SK-N-SH treated with all-trans-retinoic acid at 6 μM for 48 hours (cell line): ENCODE results near the gene IRF5.

ENCODE experiments used
- ATAC-seq: fragments of 200-7000 bp; cut with Tn5 transposase; 3 replicates; pipeline ENCODE4 v1.9.1; 2020; ENCODE audit warnings: mild to moderate bottlenecking, moderate library complexity
- CSDC2 ChIP-seq: fragments of 250-450 bp; sonication (Bioruptor Pico); IDR thresholded peaks from 2 replicates; pipeline ENCODE4 v1.5.0; 2020; ENCODE audit warnings: mild to moderate bottlenecking, moderate library complexity
- GLIS3 ChIP-seq: fragments of 250-450 bp; sonication (Bioruptor Pico); IDR thresholded peaks from 2 replicates; pipeline ENCODE4 v1.5.0; 2020; ENCODE audit warnings: mild to moderate bottlenecking, moderate library complexity
- ISL1 ChIP-seq: fragments of 250-450 bp; sonication (Bioruptor Pico); IDR thresholded peaks from 2 replicates; pipeline ENCODE4 v2.1.2; 2022; ENCODE audit warnings: mild to moderate bottlenecking, moderate library complexity
- OSR1 ChIP-seq: fragments of 250-450 bp; sonication (Bioruptor Pico); IDR thresholded peaks from 2 replicates; pipeline ENCODE4 v1.8.0; 2022; ENCODE audit warnings: moderate library complexity, mild to moderate bottlenecking, inconsistent platforms
- PPARA ChIP-seq: fragments of 250-450 bp; sonication (Bioruptor Pico); IDR thresholded peaks from 2 replicates; pipeline ENCODE4 v1.5.0; 2020; ENCODE audit warnings: mild to moderate bottlenecking, borderline replicate concordance
- RARB ChIP-seq: fragments of 250-450 bp; sonication (Bioruptor Pico); IDR thresholded peaks from 2 replicates; pipeline ENCODE4 v1.8.0; 2021; ENCODE audit warnings: mild to moderate bottlenecking, moderate library complexity
- SNAI2 ChIP-seq: fragments of 250-450 bp; sonication (Bioruptor Pico); IDR thresholded peaks from 2 replicates; pipeline ENCODE4 v1.5.0; 2020; ENCODE audit warnings: mild to moderate bottlenecking, moderate library complexity
- TOX ChIP-seq: fragments of 250-450 bp; sonication (Bioruptor Pico); IDR thresholded peaks from 2 replicates; pipeline ENCODE4 v1.8.0; 2021; ENCODE audit warnings: mild to moderate bottlenecking, moderate library complexity, borderline replicate concordance
- ZC3H10 ChIP-seq: fragments of 250-450 bp; sonication (Bioruptor Pico); IDR thresholded peaks from 2 replicates; pipeline ENCODE4 v1.5.1; 2021; ENCODE audit warnings: mild to moderate bottlenecking, moderate library complexity
- ZFP3 ChIP-seq: fragments of 250-450 bp; sonication (Bioruptor Pico); IDR thresholded peaks from 2 replicates; pipeline ENCODE4 v1.5.0; 2020; ENCODE audit warnings: mild to moderate bottlenecking, moderate library complexity
- ZFP30 ChIP-seq: fragments of 450-650 bp; formaldehyde crosslinking; IDR thresholded peaks from 2 replicates; pipeline ENCODE4 v1.5.0; 2022; ENCODE audit warnings: mild to moderate bottlenecking, moderate library complexity
- ZNF565 ChIP-seq: fragments of 450-650 bp; formaldehyde crosslinking; conservative IDR thresholded peaks from 2 replicates; pipeline ENCODE4 v1.5.0; 2020; ENCODE audit warnings: low read depth, mild to moderate bottlenecking, moderate library complexity
- ZNF70 ChIP-seq: fragments of 450-650 bp; formaldehyde crosslinking; IDR thresholded peaks from 2 replicates; pipeline ENCODE4 v1.5.0; 2020; ENCODE audit warnings: mild to moderate bottlenecking, moderate library complexity
- ZNF8 ChIP-seq: fragments of 450-650 bp; formaldehyde crosslinking; IDR thresholded peaks from 2 replicates; pipeline ENCODE4 v1.5.0; 2020; ENCODE audit warnings: mild to moderate bottlenecking, moderate library complexity
- TF ChIP-seq, protein P1 (sequence below): fragments of 250-450 bp; sonication (Bioruptor Pico); IDR thresholded peaks from 2 replicates; pipeline ENCODE4 v1.8.0; 2020; ENCODE audit warnings: mild to moderate bottlenecking, moderate library complexity, borderline replicate concordance
- TF ChIP-seq, protein P2 (sequence below): fragments of 250-450 bp; sonication (Bioruptor Pico); IDR thresholded peaks from 2 replicates; pipeline ENCODE4 v1.5.1; 2021; ENCODE audit warnings: mild to moderate bottlenecking, moderate library complexity
- TF ChIP-seq, protein P3 (sequence below): fragments of 250-450 bp; sonication (Bioruptor Pico); IDR thresholded peaks from 2 replicates; pipeline ENCODE4 v1.8.0; 2021; ENCODE audit warnings: low read depth, mild to moderate bottlenecking, moderate library complexity, borderline replicate concordance
- TF ChIP-seq, protein P4 (sequence below): fragments of 250-450 bp; sonication (Bioruptor Pico); IDR thresholded peaks from 2 replicates; pipeline ENCODE4 v1.5.1; 2020; ENCODE audit warnings: low read depth, mild to moderate bottlenecking, moderate library complexity

Gene IRF5

DNA sequence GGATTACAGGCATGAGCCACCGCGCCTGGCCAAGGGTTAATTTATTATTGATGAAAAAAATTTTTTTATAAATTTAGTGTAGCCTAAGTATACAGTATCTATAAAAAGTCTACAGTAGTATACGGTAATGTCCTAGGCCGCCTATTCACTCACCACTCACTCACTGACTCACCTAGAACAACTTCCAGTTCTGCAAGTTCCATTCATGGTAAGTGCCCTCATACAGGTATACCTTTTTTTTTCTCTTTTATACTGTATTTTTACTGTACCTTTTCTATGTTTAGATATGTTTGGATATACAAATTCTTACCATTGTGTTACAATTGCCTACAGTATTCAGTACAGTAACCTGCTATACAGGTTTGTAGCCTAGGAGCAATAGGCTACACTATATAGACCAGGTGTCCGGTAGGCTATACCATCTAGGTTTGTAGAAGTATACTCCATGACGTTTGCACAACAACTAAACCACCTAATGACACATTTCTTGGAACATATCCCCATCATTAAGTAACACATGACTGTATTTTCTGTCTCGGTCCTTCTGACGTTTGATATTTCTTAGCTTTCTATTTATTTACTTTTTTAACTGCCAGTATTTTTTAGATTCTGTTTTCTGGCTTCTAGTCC lies 23.4 kb downstream of the IRF5 start:
- TF ChIP-seq, protein P1, sequence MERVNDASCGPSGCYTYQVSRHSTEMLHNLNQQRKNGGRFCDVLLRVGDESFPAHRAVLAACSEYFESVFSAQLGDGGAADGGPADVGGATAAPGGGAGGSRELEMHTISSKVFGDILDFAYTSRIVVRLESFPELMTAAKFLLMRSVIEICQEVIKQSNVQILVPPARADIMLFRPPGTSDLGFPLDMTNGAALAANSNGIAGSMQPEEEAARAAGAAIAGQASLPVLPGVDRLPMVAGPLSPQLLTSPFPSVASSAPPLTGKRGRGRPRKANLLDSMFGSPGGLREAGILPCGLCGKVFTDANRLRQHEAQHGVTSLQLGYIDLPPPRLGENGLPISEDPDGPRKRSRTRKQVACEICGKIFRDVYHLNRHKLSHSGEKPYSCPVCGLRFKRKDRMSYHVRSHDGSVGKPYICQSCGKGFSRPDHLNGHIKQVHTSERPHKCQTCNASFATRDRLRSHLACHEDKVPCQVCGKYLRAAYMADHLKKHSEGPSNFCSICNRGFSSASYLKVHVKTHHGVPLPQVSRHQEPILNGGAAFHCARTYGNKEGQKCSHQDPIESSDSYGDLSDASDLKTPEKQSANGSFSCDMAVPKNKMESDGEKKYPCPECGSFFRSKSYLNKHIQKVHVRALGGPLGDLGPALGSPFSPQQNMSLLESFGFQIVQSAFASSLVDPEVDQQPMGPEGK (CRISPR knock-in tag): no peak
- TF ChIP-seq ZFP3: no peak
- TF ChIP-seq ZNF8 (CRISPR knock-in tag): no peak
- no peak for TF ChIP-seq CSDC2
- no peak for TF ChIP-seq SNAI2 (CRISPR knock-in tag)
- TF ChIP-seq ZFP30 (CRISPR knock-in tag): no peak
- no peak for TF ChIP-seq ZNF70 (CRISPR knock-in tag)
- TF ChIP-seq, protein P2, sequence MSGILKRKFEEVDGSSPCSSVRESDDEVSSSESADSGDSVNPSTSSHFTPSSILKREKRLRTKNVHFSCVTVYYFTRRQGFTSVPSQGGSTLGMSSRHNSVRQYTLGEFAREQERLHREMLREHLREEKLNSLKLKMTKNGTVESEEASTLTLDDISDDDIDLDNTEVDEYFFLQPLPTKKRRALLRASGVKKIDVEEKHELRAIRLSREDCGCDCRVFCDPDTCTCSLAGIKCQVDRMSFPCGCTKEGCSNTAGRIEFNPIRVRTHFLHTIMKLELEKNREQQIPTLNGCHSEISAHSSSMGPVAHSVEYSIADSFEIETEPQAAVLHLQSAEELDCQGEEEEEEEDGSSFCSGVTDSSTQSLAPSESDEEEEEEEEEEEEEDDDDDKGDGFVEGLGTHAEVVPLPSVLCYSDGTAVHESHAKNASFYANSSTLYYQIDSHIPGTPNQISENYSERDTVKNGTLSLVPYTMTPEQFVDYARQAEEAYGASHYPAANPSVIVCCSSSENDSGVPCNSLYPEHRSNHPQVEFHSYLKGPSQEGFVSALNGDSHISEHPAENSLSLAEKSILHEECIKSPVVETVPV (CRISPR knock-in tag): no peak
- no peak for TF ChIP-seq ZC3H10 (CRISPR knock-in tag)
- ATAC-seq: no peak

DNA sequence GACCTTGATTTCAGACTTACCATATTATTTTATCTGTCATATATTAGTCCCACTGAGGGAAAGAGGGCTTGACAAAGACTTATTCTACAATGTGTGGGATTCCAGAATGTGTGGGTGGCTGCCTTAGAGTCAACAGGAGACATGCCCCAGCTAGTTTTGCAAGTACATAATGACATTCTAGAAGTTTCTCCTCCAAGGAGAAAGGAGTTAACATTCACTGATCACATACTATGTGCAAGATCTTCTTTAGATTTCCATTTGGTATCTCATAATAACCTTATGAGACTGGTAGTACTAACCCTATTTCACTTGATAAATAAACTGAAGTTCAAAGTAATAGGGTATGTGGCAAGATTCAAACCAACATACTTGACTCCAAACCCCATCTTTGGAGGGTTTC lies 25.2 kb downstream of the IRF5 start:
- no peak for ATAC-seq
- no peak for TF ChIP-seq ZFP30 (CRISPR knock-in tag)
- TF ChIP-seq ZNF70 (CRISPR knock-in tag): no peak
- no peak for TF ChIP-seq ZNF565 (CRISPR knock-in tag)
- no peak for TF ChIP-seq ZC3H10 (CRISPR knock-in tag)
- TF ChIP-seq, protein P2 (CRISPR knock-in tag): no peak
- no peak for TF ChIP-seq PPARA
- TF ChIP-seq, all 23 proteins: peak for 0

DNA sequence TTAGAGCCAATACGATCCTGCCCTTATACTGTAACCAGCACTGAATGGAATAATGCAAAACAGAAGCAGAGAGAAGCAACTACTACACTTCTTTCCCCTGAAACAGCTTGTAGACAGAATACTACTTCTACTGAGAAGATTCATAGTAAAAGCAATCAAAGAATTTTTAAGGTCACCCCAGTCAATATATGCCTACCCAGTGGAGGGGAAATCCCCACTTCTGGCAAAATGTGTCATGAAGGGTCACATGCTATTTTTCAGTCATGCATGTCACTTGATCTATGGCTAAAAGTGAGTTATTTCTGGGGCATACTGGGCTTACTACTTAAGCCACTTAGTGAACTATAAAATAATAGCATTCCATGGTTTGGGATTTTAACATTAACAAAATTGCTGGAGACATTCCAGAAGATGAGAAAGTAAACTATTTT lies 25.6 kb downstream of the IRF5 start:
- peak; percentile 47 for ATAC-seq

DNA sequence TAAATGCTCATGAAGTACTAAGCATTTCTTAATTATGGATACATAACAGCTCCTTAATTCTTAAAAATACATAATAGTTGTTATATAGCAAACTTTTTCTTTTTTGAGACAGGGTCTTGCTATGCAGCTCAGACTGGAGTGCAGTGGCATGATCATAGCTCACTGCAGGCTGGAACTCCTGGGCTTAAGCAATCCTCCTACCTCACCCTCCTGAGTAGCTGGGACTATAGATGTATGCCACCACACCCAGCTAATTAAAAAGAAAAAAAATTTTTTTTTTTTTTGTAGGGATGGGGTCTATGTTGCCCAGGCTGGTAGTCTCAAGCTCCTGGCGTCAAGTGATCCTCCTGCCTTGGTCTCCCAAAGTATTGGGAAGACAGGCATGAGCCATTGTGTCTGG lies 30.9 kb downstream of the IRF5 start:
- TF ChIP-seq TOX: no peak
- TF ChIP-seq SNAI2 (CRISPR knock-in tag): no peak
- no peak for TF ChIP-seq RARB
- no peak for TF ChIP-seq CSDC2
- TF ChIP-seq GLIS3: no peak
- no peak for TF ChIP-seq ZFP30 (CRISPR knock-in tag)
- TF ChIP-seq, protein P1 (CRISPR knock-in tag): no peak
- no peak for TF ChIP-seq ISL1
- TF ChIP-seq, protein P3, sequence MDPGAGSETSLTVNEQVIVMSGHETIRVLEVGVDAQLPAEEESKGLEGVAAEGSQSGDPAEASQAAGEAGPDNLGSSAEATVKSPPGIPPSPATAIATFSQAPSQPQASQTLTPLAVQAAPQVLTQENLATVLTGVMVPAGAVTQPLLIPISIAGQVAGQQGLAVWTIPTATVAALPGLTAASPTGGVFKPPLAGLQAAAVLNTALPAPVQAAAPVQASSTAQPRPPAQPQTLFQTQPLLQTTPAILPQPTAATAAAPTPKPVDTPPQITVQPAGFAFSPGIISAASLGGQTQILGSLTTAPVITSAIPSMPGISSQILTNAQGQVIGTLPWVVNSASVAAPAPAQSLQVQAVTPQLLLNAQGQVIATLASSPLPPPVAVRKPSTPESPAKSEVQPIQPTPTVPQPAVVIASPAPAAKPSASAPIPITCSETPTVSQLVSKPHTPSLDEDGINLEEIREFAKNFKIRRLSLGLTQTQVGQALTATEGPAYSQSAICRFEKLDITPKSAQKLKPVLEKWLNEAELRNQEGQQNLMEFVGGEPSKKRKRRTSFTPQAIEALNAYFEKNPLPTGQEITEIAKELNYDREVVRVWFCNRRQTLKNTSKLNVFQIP: no peak
- TF ChIP-seq, protein P4, sequence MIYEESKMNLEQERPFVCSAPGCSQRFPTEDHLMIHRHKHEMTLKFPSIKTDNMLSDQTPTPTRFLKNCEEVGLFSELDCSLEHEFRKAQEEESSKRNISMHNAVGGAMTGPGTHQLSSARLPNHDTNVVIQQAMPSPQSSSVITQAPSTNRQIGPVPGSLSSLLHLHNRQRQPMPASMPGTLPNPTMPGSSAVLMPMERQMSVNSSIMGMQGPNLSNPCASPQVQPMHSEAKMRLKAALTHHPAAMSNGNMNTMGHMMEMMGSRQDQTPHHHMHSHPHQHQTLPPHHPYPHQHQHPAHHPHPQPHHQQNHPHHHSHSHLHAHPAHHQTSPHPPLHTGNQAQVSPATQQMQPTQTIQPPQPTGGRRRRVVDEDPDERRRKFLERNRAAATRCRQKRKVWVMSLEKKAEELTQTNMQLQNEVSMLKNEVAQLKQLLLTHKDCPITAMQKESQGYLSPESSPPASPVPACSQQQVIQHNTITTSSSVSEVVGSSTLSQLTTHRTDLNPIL (CRISPR knock-in tag): no peak

More for the DNA sequence above, 25.6 kb downstream of the IRF5 start:
- no peak for TF ChIP-seq OSR1 (CRISPR knock-in tag)
- TF ChIP-seq, protein P1 (CRISPR knock-in tag): no peak
- peak; percentile 98 for TF ChIP-seq ISL1

More for the DNA sequence above, 30.9 kb downstream of the IRF5 start:
- no peak for ATAC-seq
